Measurements from ENCODE around the gene LPGAT1. TPM values are rescaled to one million over a fixed set of nuclear protein-coding genes. Genes with fewer than 3 reads are reported as not detected.

The LPGAT1 gene
- total and polyA plus RNA-seq, 2 of the 13 experiments (the other 11 are each of a cell fraction or from before 2014, with no cell fraction given): 12.1 to 48.3 TPM

- TF ChIP-seq ZNF235 (CRISPR knock-in tag; IDR thresholded peaks at IDR 0.05; ENCODE audit: borderline replicate concordance) (no peak), ZNF33A (CRISPR knock-in tag; IDR thresholded peaks at IDR 0.05; ENCODE audit: borderline replicate concordance) (no peak), SUZ12 (IDR thresholded peaks at IDR 0.05; ENCODE audit: low read depth, low read length) (no peak), MTA3 (CRISPR knock-in tag; IDR thresholded peaks at IDR 0.05) (no peak), ZNF562 (CRISPR knock-in tag; IDR thresholded peaks at IDR 0.05; ENCODE audit: borderline replicate concordance) (no peak), KLF13 (CRISPR knock-in tag; IDR thresholded peaks at IDR 0.05) (no peak), U2AF2 (IDR thresholded peaks at IDR 0.05; ENCODE audit: low read depth, low read length) (no peak), TEF (CRISPR knock-in tag; IDR thresholded peaks at IDR 0.05) (no peak), ARNT2 (CRISPR knock-in tag; IDR thresholded peaks at IDR 0.05; ENCODE audit: low read depth) (no peak), KDM4B (CRISPR knock-in tag; IDR thresholded peaks at IDR 0.05) (no peak), RXRB (CRISPR knock-in tag; IDR thresholded peaks at IDR 0.05; ENCODE audit: borderline replicate concordance) (no peak), CBX1 (IDR thresholded peaks at IDR 0.05; ENCODE audit: low read depth) (no peak)
- TF ChIP-seq, protein P1, sequence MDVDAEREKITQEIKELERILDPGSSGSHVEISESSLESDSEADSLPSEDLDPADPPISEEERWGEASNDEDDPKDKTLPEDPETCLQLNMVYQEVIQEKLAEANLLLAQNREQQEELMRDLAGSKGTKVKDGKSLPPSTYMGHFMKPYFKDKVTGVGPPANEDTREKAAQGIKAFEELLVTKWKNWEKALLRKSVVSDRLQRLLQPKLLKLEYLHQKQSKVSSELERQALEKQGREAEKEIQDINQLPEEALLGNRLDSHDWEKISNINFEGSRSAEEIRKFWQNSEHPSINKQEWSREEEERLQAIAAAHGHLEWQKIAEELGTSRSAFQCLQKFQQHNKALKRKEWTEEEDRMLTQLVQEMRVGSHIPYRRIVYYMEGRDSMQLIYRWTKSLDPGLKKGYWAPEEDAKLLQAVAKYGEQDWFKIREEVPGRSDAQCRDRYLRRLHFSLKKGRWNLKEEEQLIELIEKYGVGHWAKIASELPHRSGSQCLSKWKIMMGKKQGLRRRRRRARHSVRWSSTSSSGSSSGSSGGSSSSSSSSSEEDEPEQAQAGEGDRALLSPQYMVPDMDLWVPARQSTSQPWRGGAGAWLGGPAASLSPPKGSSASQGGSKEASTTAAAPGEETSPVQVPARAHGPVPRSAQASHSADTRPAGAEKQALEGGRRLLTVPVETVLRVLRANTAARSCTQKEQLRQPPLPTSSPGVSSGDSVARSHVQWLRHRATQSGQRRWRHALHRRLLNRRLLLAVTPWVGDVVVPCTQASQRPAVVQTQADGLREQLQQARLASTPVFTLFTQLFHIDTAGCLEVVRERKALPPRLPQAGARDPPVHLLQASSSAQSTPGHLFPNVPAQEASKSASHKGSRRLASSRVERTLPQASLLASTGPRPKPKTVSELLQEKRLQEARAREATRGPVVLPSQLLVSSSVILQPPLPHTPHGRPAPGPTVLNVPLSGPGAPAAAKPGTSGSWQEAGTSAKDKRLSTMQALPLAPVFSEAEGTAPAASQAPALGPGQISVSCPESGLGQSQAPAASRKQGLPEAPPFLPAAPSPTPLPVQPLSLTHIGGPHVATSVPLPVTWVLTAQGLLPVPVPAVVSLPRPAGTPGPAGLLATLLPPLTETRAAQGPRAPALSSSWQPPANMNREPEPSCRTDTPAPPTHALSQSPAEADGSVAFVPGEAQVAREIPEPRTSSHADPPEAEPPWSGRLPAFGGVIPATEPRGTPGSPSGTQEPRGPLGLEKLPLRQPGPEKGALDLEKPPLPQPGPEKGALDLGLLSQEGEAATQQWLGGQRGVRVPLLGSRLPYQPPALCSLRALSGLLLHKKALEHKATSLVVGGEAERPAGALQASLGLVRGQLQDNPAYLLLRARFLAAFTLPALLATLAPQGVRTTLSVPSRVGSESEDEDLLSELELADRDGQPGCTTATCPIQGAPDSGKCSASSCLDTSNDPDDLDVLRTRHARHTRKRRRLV (CRISPR knock-in tag; IDR thresholded peaks at IDR 0.05): no peak
- TF ChIP-seq, protein P2, sequence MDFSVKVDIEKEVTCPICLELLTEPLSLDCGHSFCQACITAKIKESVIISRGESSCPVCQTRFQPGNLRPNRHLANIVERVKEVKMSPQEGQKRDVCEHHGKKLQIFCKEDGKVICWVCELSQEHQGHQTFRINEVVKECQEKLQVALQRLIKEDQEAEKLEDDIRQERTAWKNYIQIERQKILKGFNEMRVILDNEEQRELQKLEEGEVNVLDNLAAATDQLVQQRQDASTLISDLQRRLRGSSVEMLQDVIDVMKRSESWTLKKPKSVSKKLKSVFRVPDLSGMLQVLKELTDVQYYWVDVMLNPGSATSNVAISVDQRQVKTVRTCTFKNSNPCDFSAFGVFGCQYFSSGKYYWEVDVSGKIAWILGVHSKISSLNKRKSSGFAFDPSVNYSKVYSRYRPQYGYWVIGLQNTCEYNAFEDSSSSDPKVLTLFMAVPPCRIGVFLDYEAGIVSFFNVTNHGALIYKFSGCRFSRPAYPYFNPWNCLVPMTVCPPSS (IDR thresholded peaks at IDR 0.05): no peak
Observed at GRCh38 chr1:211783266-211783665, 47.3 kb downstream of the LPGAT1 start (continued).

Measured in HepG2 (cell line).